GM19463 (cell line): ENCODE results near the gene SOBP.
"Not testable (repeated sequence)": the region's sequence is repeated elsewhere in the genome, so short reads cannot be mapped to it uniquely, and the experiment has no call there.

ENCODE experiments used
- ATAC-seq: cut with Tn5 transposase; IDR thresholded peaks from one replicate; pipeline ENCODE4 v1.9.1; 2021; ENCODE audit warnings: mild to moderate bottlenecking, moderate library complexity; ENCODE audit not compliant: unreplicated experiment

SOBP gene

GRCh38 chr6:107519224-107519623, 29.3 kb downstream of the SOBP start:
- not testable (repeated sequence) for ATAC-seq

GRCh38 chr6:107520706-107521105, 30.8 kb downstream of the SOBP start:
- ATAC-seq, result not testable (repeated sequence)

- ATAC-seq, result no peak
These were observed 33.3 kb downstream of the SOBP start for GRCh38 chr6:107523054-107523791.

- no peak for ATAC-seq
These were observed 33.9 kb downstream of the SOBP start for GRCh38 chr6:107523794-107524193.

GRCh38 chr6:107524626-107525025, 34.7 kb downstream of the SOBP start:
- no peak for ATAC-seq

- ATAC-seq, result no peak
These were observed 42.0 kb downstream of the SOBP start for GRCh38 chr6:107531868-107532267.

- no peak for ATAC-seq
These were observed 42.8 kb downstream of the SOBP start for GRCh38 chr6:107532706-107533105.

- ATAC-seq, result no peak
These were observed 43.6 kb downstream of the SOBP start for GRCh38 chr6:107533415-107534059.

- ATAC-seq, result no peak
These were observed 44.7 kb downstream of the SOBP start for GRCh38 chr6:107534571-107535141.

GRCh38 chr6:107535626-107536025, 45.7 kb downstream of the SOBP start:
- no peak for ATAC-seq

GRCh38 chr6:107536180-107536961, 46.5 kb downstream of the SOBP start:
- peak; percentile 53 for ATAC-seq

GRCh38 chr6:107537559-107537958, 47.6 kb downstream of the SOBP start:
- ATAC-seq, result no peak

- no peak for ATAC-seq
These were observed 49.0 kb downstream of the SOBP start for GRCh38 chr6:107538856-107539387.

GRCh38 chr6:107539409-107539808, 49.5 kb downstream of the SOBP start:
- ATAC-seq, result no peak

- no peak for ATAC-seq
These were observed 50.0 kb downstream of the SOBP start for GRCh38 chr6:107539849-107540464.

GRCh38 chr6:107540465-107540857, 50.5 kb downstream of the SOBP start:
- ATAC-seq, result no peak

- no peak for ATAC-seq
These were observed 52.3 kb downstream of the SOBP start for GRCh38 chr6:107542192-107542668.

- no peak for ATAC-seq
These were observed 53.2 kb downstream of the SOBP start for GRCh38 chr6:107543088-107543487.

- ATAC-seq, result no peak
These were observed 53.6 kb downstream of the SOBP start for GRCh38 chr6:107543567-107543966.

GRCh38 chr6:107545763-107546162, 55.8 kb downstream of the SOBP start:
- ATAC-seq, result no peak
